Inferior parietal cortex (tissue), 1 donor: ENCODE results near the gene ARPC5L.
A peak's percentile ranks its signal among the peaks of the same experiment; 100 is the strongest.
"Not testable (repeated sequence)": the region's sequence is repeated elsewhere in the genome, so short reads cannot be mapped to it uniquely, and the experiment has no call there.

Source experiments
- DNase-seq: peaks from one replicate; pipeline ENCODE4 v3.0.0-alpha.2; 2016; ENCODE audit errors: extremely low spot score

Gene ARPC5L

DNA sequence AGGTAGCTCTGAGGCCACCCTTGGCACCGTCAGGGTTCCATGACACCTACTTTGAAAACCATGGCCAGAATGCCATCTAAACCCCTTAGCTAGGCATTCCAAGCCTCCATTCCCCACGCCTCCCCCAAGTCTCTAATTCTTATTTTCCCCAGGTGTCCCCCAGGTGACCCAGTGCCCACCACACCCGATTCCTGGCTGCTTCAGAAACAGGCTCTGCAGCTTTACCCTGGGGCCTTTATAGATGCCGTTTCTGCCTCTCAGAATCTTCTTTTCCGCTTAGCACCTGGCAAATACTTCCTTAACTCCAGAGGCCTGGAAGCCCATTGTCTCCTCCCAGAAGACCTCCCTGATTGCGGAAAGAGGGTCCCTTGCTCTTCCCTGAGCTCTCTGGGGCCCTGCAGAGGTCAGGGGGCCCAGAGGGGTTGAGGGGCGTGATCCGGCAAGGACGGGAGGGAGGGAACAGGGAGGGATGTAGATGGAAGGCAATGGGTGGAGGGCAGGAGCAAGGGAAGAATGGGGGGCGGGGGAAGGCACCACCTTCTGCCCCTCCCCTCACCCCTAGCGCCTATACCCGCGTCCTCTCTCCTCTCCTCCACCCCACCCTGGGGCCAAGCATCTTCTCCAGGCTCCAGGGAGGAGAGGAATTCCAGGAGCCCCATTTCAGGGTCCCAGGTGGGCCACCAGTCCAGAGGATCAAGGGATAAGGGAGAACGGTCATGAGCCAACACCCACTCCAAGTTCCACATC lies 20.7 kb upstream of the ARPC5L start:
- DNase-seq = no peak

DNA sequence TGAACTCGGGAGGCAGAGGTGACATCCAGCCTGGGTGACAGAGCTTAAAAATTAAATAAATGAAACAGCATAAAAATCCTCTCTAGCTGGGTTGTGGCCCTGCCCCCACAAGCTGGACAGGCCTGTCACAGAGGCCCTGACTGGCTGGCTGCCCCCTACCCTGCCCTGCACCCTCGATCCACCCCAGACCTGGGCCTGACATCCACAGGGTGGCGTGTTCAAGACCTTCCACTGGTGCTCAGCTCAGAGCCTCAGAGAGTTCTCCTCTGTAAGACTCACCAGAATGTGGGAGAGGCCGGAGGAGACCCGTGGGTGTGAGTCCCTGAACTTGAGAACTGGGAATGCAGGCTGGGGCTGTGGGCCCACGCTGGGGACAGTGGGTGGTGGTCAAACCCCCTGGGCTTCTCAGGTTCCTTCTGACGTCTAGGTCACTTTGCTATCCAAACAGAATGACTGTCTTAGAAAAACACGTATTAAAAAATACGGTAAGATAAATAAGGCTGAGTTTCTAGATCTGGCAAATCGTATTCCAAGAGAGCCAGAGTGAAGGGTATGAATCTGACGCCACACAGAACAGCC lies 18.4 kb upstream of the ARPC5L start:
- DNase-seq = no peak

DNA sequence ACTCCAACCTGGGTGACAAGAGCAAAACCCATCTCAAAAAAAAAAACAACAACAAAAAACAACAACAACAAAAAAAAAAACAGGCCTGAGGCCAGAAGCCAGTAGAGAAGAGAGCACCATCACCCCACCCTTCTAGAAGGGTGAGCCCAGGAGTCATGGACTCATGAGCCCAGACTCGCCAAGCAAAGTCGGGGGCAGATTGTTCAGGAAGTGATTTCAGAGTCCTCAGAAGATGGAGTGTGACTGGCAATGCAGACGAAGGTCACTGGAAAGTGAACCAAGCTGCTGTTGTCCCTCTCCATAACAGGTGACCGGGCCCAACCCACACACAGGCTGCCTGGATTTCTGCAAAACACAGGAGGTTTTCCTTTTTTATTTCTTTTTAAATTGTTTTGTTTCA lies 17.6 kb upstream of the ARPC5L start:
- DNase-seq = no peak

DNA sequence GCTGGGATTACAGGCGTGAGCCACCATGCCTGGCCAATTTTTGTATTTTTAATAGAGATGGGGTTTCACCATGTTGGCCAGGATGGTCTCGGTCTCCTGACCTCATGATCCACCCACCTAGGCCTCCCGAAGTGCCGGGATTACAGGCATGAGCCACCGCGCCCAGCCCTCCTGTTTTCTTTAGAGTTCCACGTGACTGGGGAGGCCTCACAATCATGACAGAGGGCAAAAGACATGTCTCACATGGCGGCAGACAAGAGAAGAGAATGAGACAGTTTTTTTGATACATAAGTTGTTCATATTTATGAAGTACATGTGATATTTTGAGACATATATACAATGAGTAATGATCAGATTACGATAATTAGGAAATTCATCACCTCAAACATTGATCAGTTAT lies 15.5 kb upstream of the ARPC5L start:
- DNase-seq = not testable (repeated sequence)

DNA sequence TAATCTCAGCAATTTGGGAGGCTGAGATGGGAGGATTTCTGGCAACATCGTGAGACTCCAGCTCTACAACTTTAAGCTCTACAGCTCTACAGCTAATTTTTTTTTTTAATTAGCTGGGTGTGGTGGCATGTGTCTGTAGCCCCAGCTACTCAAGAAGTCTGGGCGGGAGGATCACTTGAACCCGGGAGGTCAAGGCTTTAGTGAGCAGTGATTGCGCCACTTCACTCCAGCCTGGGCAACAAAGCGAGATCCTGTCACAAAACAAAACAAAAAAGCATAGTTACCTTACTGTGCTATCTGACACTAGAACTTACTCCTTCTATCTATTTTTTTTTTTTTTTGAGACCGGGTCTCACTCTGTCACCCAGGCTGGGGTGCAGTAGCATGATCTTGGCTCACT lies 15.0 kb upstream of the ARPC5L start:
- no peak for DNase-seq

DNA sequence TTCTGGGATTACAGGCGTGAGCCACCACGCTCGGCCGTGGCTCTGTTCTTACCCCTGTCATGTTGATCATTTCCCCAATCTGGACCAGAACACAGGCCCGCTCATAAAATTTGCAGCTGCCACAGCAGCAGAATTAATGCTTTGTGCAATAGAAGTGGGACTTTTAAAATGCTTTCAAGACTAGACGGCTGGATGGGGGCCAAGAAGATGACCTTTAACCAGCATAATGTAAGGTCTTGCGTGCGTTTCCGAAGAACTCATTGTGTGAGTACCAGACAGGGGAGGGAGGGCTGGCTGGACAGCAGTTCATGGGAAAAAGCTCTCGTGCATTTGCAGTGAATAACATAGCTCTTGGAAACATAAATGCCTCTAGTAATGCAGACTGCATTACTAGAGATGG lies 12.1 kb upstream of the ARPC5L start:
- DNase-seq = no peak

DNA sequence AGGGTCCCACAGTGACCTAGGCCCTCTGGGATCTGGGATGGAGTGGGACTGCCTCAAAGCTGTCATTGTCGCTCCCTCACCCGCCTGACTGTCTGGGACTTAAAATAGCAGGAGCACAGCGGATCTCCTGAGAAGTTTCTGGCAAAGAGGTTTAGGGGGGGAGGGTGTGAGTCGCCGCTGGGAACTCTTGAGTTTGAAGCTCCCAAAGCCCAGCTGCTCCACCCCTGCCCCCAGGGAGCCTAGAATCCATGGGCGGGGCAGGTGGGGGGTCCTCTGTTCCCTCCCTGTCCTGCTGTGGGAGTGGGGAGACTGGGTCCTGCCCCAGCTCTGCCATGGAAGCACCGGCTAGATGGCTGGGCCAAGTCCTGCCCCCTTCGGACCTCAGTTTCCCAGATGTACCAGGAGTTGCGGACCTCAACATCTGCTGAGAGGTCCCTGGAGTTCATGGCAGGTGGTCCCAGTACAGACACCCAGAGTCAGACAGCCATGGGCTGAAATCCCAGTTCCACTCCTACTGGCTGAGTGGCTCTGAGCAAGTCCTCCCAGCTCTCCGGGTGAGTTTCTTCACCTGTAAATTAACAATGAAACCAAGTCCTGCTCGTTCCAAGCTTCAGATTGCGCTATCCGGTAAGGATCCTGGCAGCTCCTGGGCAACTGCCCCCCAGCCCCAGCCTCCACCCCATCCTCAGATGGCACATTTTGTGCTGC lies 9.7 kb upstream of the ARPC5L start:
- DNase-seq = no peak

DNA sequence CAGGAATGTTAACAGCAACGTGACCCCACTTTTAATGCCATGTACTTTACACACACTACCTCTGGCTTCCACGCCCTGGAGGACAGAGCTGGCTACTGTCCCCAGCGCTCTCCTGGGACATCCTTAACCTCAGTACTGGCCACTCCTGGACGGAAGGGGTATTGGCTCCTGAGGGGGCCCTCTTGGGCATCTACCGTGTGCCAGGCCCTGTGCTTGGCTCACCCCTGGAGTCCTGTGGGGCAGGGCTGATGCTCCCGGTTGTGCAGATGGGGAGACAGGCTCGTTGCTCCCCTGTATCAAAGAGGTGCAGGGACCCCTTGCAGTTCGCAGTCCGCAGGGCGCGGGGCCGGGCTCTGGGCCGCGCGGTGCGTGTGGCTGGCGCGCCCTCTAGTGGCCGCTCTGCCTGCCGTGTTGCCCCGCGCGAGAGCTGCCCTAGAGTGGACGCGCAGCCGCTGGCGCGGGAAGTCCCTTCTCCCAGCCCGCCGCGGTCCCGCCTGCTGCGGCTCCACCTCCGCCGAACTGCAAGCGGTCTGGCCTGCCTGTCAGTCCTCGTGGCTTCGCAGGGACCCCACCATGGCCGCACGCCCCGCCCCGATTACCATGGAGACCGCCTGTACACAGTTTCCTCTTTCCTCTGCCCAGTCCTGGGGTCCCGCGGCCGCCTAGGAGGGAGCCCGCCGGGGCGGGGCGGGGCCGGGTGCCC lies 8.9 kb upstream of the ARPC5L start, which contains the start of gene WDR38:
TSS of gene WDR38 (plus strand) at position 632 of the 703 bp plus-strand sequence. CDS start 72 bp downstream, outside the sequence.
- DNase-seq = peak; percentile 73

DNA sequence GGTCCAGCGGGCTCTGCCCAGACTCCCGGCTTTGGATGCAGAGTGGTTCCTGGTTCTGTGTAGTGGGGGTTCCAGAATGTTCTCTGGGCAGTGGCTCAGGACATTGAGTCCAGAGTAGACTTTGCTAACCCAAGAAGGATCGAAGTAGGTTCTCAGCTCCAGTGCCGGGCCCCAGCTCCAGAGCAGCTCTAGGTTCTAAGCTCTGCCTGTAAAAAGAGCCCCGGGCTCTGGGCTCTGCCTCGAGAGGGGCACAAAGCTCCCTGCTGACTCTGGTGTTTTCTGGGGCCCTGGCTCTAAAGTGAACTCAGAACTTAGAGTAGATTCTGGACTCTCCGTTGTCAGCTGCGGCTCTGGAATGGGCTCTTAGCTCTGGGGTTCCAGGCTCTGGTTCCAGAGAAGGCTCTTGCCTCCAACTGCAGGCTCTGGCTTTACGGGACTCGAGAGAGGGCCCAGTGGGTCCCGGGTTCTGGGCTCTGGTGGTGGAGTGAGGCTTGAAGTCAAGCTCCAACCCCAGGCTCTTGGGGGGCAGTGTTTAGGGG lies 8.3 kb upstream of the ARPC5L start:
- no peak for DNase-seq

DNA sequence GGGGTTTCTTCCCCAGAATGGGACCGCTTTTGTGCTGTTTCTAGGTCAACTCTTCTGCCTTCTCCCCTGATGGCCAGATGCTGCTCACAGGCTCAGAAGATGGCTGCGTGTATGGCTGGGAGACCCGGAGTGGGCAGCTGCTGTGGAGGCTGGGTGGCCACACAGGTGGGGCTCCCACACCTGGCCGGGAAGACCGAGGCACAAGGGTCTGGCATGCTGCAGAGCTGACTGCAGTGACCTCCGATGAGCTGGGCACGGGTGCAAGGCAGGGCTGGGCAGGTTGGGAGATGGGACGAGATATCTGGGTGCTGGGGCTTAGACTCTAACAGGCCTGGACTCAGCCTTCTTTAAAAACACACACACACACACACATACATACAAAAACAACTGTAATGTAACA lies 7.8 kb upstream of the ARPC5L start:
- no peak for DNase-seq

DNA sequence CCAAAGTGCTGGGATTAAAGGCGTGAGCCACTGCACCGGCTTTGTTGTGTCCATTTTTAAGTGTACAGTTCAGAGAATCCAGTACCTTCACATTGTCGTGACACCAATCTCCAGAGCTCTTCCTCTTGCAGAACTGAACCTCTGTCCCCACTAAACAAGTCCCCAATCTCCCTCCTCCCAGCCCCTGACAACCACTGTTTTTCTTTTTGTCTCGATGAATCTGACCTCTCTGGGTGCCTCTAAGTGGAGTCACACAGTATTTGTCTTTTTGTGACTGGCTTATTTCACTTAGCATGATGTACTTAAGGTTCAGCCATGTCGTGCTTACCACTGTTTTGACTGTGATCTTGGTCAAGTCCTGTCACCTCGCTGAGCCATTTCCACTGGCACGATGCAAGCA lies 7.1 kb upstream of the ARPC5L start:
- no peak for DNase-seq

DNA sequence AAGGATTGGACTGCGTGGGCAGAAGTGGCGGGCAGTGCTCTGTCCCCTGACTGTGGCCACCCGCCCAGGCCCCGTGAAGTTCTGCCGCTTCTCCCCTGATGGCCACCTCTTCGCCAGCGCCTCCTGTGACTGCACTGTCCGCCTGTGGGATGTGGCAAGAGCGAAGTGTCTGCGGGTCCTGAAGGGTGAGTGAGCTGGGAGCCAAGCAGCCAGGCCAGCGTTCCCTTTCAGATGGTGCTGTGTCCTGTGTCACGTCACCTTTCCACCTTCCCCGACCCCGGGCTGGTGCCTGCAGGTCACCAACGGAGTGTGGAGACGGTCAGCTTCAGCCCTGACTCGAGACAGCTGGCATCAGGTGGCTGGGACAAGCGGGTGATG lies 6.4 kb upstream of the ARPC5L start:
- no peak for DNase-seq

DNA sequence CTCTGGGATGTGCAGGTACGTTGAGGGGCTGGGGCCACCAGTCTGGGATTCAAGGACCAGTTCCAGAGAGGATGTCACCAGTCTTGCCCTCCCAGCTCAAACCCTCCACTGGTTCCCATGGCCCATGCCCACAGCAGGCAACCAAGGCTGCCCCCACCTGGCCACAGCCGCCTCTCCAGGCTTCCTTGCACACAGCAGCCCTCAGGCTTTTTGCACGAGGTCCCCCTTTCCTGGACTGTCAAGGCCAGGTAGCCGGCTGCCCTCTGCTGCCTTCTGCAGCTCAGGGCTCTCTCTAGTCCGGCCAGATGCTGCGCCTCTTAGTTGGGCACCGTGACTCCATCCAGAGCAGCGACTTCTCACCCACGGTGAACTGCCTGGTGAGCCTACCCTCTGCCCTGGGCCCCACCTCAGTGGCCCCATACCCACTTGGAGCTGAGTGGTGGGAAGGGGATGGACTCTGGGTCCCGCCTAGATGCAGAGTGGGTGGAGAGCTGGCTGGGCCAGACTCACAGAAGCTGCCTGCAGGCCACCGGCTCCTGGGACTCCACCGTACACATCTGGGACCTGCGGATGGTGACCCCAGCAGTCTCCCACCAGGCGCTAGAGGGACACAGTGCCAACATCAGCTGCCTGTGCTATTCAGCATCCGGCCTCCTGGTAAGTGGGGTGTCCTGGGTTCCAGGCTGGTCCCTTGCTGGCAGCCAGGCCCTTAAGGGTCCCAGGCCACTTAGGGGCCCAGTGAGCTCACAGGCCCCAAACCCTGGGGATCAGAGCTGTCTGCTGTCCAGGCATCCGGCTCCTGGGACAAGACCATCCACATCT lies 5.8 kb upstream of the ARPC5L start:
- DNase-seq = no peak

DNA sequence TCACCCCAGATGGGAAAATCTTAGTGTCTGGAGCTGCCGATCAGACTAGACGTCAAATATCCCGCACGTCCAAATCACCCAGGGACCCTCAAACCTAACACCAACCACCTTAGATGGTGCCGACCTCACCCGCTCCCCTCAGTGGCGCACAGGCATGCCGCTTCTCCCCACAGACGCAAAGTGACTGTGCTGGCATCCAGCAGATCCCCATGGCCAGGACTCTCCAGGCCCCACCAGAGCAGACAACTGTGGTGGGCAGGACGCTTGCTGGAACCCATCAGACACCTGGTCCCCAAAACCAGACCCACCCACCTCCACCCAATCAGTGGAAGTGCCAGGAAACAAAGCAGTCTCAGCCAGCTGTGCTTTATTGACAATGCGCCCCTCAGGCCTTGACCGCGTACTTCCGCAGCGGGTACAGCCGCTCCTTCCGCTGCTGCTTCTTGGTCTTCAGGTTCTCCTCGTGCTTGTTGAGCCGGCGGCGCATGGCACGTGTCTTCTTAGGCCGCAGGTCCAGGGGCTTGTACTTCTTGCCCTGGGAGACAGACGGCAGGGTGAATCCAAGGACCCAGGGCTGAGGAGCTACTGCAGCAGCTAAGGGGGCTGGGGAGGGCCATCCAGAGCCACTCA lies 4.3 kb upstream of the ARPC5L start:
- DNase-seq = no peak

DNA sequence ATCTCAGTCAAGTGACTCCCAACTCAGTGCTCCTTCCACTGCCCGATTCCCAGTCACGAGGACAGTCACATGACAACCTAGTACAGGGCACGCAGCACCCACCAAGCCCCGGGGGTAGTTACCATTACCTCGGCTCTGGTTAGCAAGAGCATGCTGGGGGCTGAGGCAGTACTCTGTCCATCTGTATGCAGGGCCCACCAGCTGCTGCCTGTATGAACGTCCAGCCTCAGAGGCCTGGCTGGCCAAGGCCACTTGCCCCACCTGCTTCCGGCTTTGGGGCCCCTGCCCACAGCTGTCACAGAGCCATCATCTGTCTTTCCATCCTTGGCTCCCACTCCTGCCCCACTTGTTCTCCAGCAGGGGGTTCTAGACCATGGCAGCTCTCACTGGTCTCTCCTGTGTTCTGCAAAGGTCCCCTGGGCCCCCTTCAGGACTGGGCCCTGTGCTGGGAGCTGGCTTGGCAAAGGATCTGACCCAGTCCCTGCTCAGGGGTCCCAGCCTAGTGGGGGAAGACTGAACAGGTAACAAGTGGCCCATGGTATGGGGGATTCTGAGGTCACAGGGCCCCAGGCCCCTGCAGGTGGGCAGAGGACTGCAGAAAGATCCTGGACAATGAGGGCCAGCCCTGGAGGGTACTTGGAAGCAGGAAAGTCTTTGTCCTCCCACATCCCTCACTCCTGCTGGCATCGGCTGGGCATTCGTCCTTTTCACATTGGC lies 3.4 kb upstream of the ARPC5L start:
- no peak for DNase-seq

DNA sequence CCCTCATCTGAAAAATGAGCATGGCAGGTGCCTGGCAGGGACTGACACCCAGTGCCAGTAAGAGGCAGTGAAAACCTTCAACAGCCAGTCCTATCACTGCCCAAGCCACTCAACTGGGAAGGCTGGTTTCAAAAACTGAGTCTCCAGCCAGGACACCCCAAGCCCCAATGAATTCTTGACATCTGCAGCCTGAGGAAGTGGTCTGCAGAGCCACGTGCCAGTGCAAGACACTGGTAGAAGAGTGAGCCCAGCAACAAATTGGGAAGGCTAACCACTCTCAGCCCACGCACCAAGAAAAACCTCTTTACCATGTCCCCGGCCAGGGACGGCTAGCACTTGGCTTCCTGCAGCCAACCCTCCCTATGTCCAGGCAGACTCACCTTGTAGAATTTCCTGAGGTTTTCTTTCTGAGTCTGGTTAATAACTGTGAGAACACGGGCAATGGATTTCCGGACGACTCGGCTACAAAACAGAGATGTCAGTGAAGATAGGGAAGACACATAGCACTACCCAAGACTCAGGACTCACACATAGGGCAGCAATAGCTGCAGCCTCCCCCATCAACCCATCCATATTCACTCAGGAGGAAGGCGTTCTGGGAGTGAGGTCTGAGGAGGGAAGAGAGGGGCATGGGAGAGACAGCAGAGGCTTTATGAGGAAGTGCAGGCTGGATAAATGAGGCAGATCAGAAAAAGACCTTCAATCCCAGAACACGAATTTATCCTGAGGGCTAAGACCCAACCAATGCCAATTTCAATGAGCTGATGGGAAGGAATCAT lies 1.9 kb upstream of the ARPC5L start:
- DNase-seq = no peak

DNA sequence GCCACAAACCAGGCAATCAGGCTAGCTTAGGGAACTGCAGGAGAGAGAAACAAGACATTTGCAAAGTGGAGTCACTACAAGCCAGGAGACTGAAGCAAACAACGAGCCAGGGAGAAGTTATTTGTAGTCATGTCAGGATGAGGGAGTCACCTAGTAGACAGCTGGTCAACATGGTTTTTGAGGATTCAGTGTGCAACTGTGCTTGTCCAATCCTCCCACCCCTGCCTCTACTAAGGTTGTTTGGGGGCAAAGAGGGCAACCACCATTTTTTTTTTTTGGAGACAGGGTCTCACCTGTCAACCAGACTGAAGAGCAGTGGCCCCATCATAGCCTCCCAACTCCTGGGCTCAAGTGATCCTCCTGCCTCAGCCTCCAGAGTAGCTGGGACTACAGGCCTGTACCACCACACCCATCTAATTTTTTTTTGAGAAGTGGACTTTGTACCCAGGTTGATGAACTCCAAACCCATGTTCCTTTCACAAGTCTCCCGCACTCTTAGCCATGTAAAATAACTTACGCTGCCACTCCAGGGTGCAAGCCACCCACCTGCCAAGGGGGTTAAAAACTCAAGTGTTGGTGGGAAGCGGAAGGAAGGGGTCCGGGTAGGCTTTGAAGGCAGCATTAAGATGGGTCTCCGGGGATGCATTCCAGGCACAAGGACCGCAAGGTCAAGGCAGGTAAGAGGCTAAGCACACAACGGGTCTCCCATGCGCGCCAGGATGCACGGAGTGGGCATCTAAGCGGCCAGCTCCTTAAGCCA lies 1.2 kb upstream of the ARPC5L start:
- no peak for DNase-seq

DNA sequence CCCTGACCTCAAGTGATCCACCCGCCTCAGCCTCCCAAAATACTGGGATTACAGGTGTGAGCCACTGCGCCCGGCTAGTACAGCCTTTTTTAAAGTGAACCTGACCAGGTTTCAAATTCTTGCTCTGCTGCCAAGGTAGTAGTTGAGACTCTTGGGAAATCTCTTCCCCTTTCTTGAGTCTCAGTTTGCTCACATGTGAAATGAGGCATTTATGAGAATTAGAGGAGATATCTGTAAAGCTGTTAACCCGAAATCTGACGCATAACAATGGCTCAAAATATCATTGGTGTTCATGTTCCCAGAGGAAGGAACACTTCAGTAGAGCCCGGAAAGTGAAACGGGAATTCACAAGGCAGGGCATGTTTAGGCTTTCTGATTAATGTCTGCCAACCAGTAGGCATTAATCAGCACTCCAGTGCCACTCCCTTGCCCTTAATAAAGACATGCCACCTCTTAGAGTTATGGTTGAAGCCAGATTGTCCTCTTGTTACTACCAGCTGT lies 1.5 kb downstream of the ARPC5L start:
- no peak for DNase-seq
